GM06990 (cell line): ENCODE results near the gene HMCN2.
"Not testable (repeated sequence)": the region's sequence is repeated elsewhere in the genome, so short reads cannot be mapped to it uniquely, and the experiment has no call there.

ENCODE experiments used
- DNase-seq: peaks from one replicate; pipeline ENCODE4 v3.0.0-alpha.2; 2011; ENCODE audit not compliant: insufficient read length; ENCODE audit errors: extremely low read depth
- H3K27me3 ChIP-seq: replicated peaks from 2 replicates; pipeline ENCODE4 v1.6.0; 2011; ENCODE audit warnings: low read length; ENCODE audit not compliant: control insufficient read depth, insufficient read depth
- H3K36me3 ChIP-seq: 2 replicates; pipeline ENCODE4 v1.5.1; 2011; ENCODE audit warnings: low read length; ENCODE audit not compliant: control insufficient read depth, insufficient read depth
- H3K4me3 ChIP-seq: replicated peaks from 2 replicates; pipeline ENCODE4 v1.5.1; 2011; ENCODE audit warnings: low read depth, mild to moderate bottlenecking, control low read depth, low read length
- TF ChIP-seq, protein P1 (sequence below): IDR thresholded peaks from 2 replicates; pipeline ENCODE4 v1.5.1; 2011; ENCODE audit warnings: low read length, control low read depth, mild to moderate bottlenecking, inconsistent platforms; ENCODE audit not compliant: insufficient read depth, poor library complexity, severe bottlenecking

Gene HMCN2

DNA sequence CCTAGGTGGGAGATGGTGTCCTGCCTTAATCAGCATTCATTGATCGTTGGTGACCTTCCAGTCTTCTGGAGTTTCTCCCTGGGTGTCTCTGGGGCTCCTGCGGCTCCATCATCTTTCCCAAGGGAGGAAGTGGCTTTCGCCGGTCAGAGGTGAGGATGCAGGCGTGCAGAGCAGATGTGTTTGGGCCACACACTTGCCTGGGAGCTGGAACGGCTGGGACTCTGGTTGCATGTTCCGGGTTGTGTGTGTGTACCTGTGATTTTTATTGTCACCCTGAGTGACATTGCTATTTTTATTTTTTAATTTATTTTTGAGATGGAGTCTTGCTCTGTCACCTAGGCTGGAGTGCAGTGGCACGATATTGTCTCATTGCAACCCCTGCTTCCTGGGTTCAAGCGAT, 9.6 kb downstream of the HMCN2 start:
- H3K4me3 ChIP-seq: no peak overlapping the region
- TF ChIP-seq, protein P1, sequence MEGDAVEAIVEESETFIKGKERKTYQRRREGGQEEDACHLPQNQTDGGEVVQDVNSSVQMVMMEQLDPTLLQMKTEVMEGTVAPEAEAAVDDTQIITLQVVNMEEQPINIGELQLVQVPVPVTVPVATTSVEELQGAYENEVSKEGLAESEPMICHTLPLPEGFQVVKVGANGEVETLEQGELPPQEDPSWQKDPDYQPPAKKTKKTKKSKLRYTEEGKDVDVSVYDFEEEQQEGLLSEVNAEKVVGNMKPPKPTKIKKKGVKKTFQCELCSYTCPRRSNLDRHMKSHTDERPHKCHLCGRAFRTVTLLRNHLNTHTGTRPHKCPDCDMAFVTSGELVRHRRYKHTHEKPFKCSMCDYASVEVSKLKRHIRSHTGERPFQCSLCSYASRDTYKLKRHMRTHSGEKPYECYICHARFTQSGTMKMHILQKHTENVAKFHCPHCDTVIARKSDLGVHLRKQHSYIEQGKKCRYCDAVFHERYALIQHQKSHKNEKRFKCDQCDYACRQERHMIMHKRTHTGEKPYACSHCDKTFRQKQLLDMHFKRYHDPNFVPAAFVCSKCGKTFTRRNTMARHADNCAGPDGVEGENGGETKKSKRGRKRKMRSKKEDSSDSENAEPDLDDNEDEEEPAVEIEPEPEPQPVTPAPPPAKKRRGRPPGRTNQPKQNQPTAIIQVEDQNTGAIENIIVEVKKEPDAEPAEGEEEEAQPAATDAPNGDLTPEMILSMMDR: no peak
- H3K27me3 ChIP-seq: no peaks in the 10 kb centered on the region
- no peaks in the 10 kb centered on the region for H3K36me3 ChIP-seq
- DNase-seq: no peak

DNA sequence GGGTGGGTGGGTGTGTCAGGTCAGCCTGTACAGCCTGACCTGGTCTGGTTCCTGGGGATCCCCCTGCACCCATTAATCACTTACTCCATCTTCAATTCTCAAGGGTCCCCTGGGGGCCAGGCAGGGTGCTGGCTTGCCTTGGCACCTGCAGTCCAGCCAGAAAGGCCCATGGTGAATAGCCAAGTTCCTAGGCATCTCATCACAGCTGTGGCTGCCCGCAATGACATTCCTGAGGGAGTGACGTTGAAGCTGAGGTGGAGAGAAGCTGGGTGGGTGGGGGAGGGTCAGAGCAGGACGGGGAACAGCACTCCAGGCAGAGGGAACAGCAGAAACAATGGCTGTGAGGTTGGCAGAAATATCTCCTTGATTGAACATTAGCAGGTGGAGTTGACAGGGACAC, 10.6 kb downstream of the HMCN2 start:
- no peaks in the 10 kb centered on the region for H3K27me3 ChIP-seq
- no peak for DNase-seq
- H3K4me3 ChIP-seq: no peak overlapping the region
- no peaks in the 10 kb centered on the region for H3K36me3 ChIP-seq
- TF ChIP-seq, protein P1: no peak

DNA sequence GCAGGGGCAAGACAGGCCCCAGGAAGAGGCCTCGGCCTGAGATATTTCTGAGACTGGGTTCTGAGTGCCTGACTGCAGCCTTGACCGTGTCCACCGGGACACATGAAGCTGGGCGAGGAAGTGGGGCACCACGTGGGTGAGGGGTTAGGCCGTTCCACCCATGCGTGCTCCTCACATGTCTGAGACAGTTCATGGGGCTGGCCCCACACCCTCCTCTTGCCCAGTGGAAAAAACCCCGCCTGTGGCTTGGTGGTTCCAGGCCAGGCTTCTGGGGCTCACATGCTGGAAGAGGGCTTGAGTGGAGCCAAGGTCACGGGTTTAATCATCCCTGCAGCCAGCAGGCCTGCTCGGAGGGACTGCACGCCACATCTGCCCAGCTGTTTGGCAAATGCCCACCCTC, 11.4 kb downstream of the HMCN2 start:
- Histone ChIP-seq H3K4me3 (no peak overlapping the region), H3K27me3 (no peaks in the 10 kb centered on the region; the same call in 1 of the 2 replicates), H3K36me3 (no peaks in the 10 kb centered on the region)
- no peak for DNase-seq
- TF ChIP-seq, protein P1: no peak

DNA sequence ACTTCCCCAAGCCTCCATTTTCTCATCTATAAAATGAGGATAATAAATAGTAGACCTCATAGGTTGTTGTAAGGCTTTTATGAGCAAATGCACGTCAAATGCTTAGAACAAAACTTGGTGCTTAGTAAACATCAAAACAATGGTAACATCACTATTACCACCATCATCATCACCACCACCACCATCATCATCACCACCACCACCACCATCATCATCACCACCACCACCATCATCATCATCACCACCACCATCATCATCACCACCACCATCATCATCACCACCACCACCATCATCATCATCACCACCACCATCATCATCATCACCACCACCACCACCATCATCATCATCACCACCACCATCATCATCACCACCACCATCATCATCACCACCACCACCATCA, 12.0 kb downstream of the HMCN2 start:
- H3K27me3 ChIP-seq, DNase-seq, H3K36me3 ChIP-seq, H3K4me3 ChIP-seq: not testable (repeated sequence)

DNA sequence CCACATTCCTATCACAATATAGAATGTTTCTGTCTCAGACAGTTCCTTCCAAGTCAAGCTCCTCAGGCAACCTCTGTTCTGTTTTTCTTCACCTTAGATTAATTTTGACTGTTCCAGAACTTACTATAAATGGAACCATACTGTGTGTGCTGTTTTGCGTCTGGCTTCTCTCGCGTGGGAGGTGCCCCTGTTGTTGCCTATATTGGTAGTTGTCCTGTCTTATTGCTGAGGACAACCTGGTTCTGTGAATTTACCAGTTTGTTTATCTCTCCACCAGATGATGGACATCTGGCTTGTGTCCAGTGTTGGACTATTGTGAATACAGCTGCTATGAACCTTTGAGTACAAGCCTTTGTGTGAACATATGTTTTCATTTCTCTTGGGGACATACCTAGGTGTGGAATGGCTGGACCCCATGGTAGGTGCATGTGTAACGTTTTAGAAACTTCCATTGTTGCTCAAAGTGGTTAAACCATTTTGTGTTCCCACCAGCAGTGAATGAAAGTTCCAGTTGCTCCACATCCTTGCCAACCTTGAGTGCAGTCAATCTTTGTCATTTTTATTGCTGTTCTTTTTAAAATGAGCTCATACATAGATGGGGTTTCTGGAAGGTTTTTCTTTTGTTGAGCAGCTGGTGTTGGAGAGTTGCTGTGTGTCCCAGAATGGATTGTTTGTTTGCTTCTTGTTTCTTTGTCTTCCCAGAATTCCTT, 18.1 kb downstream of the HMCN2 start:
- TF ChIP-seq, protein P1: no peak
- Histone ChIP-seq H3K4me3 (no peak overlapping the region), H3K27me3 (no peaks in the 10 kb centered on the region; the same call in none of the 2 replicates), H3K36me3 (no peaks in the 10 kb centered on the region)
- no peak for DNase-seq

DNA sequence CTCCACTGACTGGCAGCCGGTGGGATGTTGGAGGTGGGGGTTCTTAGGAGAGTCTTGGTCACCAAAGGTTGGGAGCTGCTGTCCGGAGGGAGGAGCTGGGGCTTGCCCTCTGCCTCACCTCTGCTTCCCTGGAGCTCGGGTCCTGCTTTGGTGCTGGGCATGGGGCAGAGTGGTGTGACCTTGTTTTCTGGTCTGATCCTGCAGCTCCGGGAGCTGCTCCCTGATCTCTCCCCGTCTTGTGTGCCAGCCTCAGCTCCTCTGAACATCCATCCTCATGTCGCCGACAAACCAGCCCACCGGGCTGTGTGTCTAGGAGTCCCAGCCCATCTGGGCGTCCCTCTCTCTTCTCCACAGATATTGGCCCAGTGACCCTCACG, 18.7 kb downstream of the HMCN2 start:
- H3K4me3 ChIP-seq: no peak overlapping the region
- TF ChIP-seq, protein P1: no peak
- no peaks in the 10 kb centered on the region for H3K36me3 ChIP-seq
- no peaks in the 10 kb centered on the region; the same call in none of the 2 replicates for H3K27me3 ChIP-seq
- no peak for DNase-seq
